M059J (cell line): Measurements from ENCODE around the gene COL6A1. TPM values are rescaled to one million over a fixed set of nuclear protein-coding genes. Genes with fewer than 3 reads are reported as not detected.
"Not testable (repeated sequence)": the region's sequence is repeated elsewhere in the genome, so short reads cannot be mapped to it uniquely, and the experiment has no call there.

Experiments
- DNase-seq: peaks from one replicate; pipeline ENCODE4 v3.0.0-alpha.2; 2012; ENCODE audit warnings: low read depth
- total RNA-seq: library from RNA; depleted of rRNA; stranded (reverse); fragments of >200 nt; shearing (Covaris generic); gene quantifications from 2 replicates; pipeline ENCODE4 v1.2.3, GENCODE V29; 2014

The COL6A1 gene
- total RNA-seq, 1 experiment from 2014 or later, result 271 TPM

DNA sequence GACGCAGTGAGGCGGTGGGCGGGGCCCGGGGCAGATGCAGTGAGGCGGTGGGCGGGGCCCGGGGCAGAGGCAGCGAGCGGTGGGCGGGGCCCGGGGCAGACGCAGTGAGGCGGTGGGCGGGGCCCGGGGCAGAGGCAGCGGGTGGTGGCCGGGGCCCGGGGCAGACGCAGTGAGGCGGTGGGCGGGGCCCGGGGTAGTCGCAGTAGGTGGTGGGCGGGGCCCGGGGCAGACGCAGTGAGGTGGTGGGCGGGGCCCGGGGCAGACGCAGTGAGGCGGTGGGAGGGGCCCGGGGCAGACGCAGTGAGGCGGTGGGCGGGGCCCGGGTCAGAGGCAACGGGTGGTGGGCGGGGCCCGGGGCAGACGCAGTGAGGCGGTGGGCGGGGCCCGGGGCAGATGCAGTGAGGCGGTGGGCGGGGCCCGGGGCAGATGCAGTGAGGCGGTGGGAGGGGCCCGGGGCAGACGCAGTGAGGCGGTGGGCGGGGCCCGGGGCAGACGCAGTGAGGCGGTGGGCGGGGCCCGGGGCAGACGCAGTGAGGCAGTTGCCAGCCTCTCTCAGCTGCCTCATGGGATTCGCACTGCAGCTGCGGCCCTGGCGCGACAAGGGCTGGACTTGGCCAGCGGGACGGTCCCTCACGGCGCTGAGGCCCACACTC is 24.4 kb downstream of the COL6A1 start:
- not testable (repeated sequence) for DNase-seq

DNA sequence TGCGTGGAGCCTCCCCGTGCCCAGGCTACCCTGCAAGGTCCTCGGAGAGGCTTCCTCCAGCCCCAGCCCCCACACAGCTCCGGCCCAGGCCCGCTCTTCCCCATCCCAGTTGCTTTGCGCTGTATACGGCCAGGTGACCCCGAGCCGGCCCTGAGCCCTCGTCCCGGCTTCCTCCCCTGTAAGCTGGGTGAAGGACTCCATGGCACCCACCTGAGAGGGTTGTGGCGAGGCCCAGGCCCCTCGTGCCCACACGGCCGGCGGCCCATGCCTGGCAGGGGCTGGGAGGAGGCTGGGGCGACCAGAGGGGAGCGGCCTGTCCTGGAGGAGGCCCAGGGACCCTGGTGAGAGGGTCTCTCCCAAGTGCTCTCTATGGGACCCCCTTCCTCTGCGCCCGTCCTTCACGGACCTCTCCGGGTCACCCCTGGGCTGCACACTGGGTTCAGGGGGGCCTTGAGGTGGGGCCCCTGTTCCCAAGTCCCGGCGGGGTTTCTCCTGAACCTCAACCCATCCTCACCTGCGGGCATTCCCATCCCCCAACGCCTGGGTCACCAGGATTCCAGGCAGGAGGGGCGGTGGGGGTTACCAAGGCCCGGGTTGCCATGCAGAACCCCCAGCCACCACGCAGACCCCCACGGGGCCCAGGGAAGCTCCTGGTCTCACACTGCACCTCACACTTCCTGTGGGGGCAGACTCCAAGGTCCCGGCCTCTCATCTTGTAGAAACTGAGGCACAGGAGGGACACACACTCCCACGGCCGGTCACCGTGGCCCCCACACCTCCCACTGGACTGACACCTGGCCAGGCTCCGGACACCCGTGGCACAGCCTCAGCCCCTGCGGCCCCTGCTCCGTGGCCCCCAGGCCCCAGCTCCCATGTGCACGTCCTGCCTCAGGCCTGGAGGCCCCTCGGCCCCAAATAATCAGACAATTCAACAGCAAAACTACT is 25.2 kb downstream of the COL6A1 start:
- no peak for DNase-seq

DNA sequence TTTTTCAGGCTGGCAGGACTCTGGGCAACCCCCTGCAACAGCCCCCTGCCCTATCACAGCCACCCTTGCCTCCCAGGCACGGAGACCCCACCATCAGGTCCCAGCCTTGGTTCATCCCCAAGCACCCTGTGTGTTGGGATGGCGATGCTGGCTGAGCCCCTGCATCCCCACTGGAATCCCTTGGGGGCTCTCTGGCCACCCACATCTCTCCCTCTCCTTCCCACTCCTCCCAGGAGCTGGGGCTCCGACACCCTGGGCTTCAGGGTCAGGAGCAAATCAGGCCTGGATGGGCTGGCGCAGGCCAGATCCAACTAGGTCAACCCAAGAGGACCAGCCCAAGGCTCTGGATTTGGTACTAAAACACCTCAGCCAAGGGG is 25.9 kb downstream of the COL6A1 start:
- no peak for DNase-seq

DNA sequence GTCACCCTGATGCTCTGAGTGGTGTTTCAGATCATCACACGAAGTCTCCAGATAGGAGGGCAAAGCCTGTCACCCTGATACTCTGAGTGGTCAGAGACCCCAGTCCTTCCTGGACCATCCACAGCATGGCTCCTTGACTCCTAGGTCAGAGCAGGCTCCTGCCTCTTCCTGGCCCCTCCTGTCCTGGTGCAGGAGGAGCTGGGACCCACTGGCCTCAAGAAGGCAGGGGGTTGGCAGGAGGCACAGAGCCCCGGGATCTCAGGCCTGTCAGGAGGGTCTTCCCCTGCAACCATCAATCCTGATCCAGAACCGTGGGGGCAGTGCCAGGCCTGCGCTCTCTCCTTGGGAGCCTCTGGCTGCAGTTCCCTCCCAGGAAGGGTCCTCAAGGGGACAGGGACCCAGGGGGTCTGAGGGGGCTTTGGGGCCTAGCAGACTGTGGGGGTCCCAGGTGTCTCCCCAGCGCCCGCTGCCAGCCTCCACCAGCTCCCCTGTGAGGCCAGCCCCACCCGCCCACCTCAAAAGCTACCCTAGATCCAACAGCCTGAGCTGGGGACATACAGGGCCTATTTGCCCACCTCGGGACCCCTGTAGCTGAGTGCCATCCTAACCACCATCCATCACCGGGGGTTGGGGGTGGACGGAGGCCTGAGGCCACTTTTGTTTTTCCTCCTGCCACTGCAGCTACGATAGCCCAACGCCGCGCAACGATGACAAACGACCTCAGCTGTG is 27.5 kb downstream of the COL6A1 start:
- DNase-seq, result no peak

DNA sequence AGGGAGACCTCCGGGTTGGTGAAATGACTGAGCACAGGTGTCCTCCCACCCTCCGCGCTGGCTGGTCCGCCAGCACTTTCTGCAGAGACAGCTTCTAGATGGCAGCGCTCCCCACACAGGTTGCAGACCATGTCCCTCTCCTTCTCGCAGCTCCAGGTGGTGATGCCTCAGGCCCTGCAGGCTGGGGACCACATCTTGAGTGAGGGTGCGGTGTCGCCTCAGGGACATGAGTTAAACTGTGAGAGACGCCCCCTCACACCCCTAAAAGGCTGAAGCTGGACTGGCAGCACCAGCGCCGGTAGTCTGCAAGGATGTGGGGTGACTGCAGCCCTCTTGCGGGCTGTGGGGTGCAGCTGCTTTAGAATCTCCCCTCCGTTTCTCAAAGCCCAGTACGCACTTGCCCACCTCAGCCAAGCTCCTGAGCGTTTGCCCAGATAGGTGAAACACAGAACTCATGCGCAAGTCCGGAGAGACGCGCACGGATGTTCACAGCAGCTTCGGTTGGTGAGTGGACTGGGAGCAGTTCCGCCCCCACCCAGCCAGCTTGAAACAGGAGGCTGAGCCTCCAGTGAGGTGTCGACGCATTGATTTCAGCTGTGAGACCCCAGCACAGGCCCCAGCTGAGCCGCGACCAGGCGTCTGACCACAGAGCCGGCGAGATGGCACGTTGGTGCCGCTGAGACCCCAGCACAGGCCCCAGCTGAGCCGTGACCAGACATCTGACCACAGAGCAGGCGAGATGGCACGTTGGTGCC is 28.6 kb downstream of the COL6A1 start:
- DNase-seq, result no peak

DNA sequence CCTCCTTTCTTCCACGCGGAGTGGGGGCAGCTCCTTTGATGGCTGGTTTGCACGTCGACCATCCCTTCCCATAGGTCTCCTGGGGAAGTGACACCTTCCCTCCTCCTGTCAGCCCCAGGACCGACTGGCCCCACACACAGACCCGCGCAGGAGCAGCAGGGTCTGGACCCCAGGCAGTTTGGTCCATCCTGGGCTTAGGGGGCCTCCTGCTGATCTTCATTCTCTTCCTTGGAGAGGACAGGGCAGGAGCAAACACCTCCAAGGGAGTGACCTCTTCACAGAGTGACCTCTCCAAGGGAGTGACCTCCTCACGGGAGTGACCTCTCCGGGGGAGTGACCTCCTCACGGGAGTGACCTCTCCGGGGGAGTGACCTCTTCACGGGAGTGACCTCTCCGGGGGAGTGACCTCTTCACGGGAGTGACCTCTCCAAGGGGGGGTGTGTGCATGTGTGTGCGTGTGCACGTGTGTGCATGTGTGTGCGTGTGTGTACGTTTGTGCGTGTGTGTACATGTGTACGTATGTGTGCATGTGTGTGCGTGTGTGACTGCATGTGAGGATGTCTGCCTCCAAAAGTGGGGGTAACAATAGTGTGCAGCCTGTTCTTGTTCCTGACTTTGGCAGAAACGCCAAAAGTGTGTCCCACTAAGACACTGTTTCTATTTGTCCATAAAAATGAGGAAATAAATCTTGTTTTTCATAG is 29.8 kb downstream of the COL6A1 start:
- DNase-seq, result no peak

DNA sequence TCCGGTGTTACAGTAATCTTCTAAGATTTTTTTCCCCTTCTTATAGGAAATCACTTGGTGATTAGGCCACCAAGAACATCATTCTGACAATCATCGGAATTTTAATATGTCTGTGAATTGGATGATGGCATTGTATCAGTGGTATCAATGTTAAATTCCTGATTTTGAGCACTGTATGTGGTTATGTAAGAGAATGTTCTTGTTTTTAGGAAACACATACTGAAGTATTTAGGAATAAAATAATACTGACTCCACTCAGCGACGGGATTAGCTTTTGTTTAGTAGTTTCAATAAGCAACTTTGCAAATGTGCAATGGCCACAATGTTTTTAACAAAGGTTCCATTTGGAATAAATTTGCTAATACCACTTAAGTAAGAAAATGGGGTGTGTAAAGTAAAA is 30.6 kb downstream of the COL6A1 start:
- no peak for DNase-seq

DNA sequence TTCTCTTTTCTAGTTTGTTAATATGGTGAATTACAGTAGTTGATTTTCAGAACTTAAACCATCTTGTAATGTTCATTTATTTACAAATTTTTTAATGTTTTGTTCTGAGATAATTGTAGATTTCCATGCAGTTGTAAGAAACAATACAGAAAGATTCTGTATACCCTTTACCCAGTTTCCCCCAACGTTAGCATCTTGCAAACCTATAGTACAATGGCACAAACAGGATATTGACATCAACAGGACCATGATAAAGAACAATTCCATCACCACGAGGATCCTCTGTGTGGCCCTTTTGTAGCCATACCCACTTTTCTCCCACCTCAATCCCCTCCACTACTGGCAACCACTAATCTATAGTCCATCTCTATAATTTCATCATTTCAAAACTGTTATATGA is 33.3 kb downstream of the COL6A1 start:
- DNase-seq, result no peak

DNA sequence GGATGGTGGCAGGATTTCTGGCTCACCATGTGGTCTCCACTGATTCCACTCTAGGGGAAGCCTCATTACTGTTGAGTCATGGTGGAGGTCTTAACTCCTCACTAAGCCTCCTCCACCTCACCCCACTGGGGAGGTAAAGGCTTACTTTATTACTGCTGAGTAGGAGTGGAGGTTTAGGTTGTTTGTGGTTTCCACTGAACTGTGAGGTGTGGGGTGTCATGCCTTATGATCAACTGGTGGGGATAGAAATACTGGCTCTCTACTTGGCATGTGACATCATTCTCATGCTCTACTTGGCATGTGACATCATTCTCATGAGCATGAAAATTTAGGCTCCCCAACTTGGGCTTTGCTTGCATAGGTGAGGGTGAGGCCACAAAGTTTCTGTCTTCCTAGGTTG is 35.6 kb downstream of the COL6A1 start:
- DNase-seq, result peak; percentile 19

DNA sequence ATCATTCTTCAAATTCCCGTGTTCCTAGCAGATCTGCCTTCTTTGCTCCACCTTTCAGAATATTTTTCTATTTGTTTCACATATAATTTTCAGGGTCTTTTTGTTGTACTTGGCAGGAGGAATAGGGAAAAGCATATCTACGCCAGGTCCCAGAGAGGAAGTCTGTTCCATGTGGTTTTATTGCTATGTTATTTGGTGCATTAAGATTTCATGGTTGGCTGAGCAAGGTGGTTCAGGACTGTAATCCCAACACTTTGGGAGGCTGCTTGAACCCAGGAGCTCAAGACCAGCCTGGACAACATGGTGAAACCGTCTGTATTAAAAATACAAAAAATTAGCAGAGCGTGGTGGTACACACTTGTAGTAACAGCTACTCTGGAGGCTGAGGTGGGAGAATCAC is 36.1 kb downstream of the COL6A1 start:
- no peak for DNase-seq

DNA sequence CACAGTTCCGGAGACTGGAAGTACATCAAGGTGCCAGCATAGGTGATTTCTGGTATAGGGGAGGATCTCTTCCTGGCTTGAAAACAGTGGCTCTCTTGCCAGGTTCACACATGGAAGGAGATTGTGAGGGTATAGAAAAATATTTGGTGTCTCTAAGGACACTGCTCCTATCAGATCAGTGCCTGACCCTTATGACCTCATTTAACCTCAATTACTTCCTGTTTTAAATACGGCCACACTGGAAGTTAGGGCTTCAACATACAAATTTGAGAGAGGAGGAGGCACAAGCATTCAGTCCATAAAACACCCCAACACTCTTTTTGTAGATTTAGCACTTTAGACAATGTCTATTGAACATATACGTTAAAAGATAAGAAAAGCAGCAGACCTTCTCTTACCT is 37.0 kb downstream of the COL6A1 start:
- peak; percentile 21 for DNase-seq

DNA sequence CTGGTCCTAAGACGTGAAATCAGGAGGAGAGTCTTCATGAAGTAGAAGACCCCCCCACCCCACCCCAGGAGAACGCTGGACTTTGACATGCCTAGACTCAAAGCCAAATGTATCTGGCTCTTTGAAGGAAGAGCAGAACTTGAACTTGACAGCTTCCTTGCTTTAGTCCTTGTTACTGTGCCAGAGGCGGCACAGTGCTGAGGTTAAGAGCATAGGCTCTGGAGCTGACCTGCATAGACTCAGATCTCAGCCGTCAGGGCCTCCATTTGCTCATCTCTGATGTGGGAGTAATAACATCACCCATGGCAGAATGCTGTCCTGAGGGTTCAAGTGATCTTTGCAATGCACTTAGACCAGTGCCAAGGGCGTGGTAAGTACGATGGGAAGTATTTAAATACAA is 39.0 kb downstream of the COL6A1 start:
- no peak for DNase-seq

DNA sequence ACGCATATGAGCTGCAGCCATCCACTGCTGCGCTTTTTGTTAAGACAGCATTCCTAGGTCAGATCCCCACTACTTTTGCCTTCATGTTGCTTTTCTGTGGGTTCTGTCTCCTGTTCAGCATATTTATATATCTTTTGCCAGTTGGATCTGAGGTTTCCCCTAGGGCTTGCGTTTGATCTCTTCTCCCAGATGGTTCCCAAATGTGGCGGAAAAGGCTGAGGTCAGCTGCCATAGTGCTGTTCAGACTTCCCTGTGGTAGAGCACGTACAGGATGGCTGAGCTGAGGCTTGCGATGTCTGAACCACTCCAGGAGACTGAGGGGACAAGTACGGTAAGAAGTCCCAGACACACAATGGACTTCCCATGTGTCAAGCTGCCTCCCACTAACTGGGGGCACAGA is 39.8 kb downstream of the COL6A1 start:
- DNase-seq, result no peak

DNA sequence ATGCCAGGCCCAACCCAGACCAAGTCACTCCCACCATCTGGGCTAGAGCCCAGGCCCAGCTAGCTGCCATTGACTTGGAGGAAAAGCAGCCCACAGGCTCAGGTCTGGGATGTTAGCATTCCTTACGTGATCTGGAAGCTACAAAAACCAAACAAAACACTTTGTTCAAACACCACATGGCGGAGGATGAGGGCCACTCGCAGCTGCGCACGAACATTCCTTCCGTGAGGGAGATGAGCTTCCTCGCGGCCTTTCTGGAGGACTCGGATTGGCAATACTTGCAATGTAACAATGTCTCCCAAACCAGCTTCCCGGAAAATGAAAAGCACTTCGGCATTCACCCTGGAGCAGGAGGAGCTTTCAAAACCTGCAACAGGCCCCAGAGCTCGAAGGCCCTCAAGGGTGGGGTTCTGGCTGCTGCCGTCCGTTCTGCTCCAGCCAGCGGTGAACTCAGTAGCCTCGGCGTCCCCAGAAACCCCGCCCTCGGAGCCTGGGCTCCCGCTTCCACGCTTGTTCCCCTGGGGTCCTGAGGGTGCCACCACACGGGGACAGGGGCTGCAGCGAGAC is 40.5 kb downstream of the COL6A1 start:
- DNase-seq, result no peak

DNA sequence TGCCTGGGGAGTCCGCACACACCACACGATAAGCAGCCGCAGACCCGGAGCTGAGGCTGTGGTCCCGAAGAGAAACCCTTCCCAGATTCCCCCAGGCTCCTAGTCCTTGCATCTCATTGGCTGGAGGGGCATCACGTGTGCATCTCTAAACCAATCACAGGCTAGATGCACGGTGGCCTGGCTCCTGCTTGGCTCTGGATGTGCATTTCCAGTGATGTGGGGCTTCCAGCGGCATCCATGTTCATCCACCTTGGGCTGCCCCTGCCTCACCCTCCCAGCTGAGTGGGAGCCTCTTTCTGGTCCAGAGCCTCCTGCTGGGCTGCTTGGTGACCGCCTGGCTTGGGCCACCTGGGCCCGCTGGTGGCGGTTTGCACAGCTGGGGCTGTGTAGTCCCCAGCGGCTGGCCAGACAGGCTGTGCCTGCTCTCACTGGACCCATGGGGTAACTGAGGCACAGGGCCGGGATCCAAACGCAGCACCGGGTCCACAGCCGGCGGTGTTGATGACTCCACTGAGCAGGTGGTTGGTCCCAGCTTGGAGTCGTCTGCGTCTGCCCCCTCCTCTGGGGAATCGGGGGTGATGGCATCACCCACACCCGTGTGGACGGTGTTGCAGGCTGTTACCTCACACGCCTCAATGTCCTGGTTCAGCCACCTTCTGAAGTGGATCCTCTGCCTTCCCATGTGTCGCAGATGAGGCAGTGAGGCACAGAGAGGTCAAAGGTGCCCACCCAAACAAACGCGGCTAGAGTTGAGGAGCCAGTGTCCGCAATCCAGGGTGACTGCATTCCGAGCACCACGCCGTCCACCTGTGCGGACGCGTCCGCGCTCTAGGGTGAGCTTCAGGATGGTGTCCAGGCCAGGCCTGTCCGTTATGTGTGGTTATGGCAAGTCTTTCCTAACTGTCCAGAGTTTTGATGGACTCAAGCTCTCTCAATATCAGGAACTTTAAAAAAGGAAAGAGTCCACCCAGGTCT is 41.3 kb downstream of the COL6A1 start:
- no peak for DNase-seq

DNA sequence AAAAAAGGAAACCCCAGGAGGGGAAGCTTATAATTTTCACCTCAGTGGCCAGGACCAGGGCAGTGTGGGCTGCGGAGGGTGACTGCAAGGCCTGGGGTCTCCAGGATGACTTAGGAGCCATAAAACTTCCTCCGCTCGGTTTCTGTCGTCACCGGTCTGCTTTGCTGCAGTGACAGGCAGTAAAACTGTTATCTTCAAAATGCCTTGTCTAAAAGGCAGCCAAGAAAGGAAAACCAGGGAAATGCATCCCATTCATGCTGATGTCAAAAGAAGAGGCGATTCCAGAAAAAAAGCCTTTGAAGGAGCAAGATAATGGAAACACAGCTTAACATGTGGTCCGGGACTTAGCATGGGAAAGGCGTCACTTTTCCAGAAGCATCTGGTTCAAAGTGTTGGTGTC is 42.0 kb downstream of the COL6A1 start:
- no peak for DNase-seq

DNA sequence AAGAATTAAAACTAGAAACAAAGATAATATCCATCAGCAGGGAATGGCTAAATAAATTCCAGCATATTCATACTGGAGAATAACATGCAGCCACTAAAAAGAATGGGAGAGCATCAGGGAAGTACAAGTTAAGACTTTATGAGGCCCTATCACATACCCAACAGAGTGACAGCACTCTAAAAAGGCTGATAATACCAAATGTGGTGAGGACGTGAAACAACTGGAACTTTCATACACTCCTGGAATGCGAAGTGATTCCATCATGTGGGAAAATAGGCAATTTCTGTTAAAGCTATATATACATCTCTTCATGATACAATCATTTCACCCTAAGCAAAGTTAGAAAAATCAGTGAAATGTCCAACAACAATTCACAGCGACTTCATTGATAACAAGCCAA is 42.6 kb downstream of the COL6A1 start:
- no peak for DNase-seq

DNA sequence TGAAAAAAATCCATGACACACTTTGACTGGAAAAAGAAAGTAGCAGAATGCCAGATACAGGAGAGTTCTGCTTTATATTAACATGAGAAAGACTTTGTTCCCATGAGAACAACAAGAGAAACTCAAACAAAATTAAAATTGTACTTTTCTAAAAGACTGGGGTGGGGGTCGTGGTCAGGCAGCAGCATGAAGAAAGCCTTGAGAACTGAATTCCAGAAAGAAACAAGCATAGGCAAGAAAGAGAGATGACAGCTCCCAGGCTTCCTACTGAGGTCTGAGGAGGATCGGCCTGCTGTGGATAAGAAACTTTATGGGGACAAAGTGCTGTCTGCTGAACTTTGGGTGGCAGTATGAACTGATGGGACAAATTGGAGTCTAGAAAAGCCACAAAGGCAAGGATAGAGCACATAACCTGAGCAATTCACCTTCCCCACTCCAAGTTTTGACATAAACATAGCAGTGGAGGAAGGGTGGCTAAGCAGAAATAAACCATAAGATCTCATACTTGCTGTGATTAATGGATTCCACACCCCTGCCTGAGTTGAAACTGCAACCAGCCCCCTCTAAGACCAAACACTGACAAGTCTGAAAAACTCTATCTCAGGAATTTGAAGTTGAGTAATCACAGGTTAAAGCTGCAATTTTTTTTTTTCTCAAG is 43.7 kb downstream of the COL6A1 start:
- peak; percentile 63 for DNase-seq

DNA sequence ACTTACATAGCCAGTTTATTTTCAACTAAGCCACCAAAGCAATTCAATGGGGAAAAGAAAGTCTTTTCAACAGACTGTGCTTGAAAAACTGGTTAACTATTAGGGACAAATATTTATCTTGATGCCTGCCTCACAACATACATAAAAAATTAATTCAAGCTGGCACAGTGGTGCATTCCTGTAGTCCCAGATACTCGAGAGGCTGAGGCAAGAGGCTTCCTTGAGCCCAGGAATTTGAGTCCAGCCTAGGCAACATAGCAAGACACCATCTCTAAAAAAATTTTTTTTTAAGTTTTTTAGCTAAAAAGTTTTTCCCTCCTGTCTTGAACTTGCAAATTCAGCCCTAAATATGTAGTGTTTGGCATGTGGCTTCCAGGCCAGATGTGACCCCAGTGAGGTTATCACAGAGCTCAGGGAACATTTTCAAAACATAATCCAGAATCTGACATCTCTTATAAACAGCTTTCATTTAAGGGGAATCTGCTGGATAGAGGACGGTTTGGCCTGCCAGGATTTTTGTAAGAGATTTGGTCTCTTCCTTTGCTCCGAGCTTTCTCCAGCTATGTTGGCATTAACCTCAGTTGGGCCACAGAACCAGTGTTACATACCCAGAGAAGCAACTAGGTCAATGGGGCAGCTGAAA is 46.4 kb downstream of the COL6A1 start:
- DNase-seq, result no peak
